HL-60/S4 treated with retinoic acid at 250 ng/mL for 4 days and 3 days (cell line): ENCODE results near the gene MAP2K6.

Experiments
- in situ Hi-C: fragments of 300-500 bp; cut with MboI; formaldehyde crosslinking; loops from 2 replicates; pipeline ENCODE4 v1.7.0; 2022; ENCODE audit warnings: low sequenced_read_pairs

The MAP2K6 gene

GRCh38 chr17:69486779-69487637 lies 72.5 kb downstream of the MAP2K6 start:
- in situ Hi-C loops = no loop called here

- in situ Hi-C loops = no loop called here
Observed at GRCh38 chr17:69489313-69489712, 74.8 kb downstream of the MAP2K6 start.

GRCh38 chr17:69492410-69493071 lies 78.0 kb downstream of the MAP2K6 start:
- in situ Hi-C loops = no loop called here

- in situ Hi-C loops = no loop called here
Observed at GRCh38 chr17:69495787-69496186, 81.3 kb downstream of the MAP2K6 start.

- in situ Hi-C loops = no loop called here
Observed at GRCh38 chr17:69497161-69497560, 82.7 kb downstream of the MAP2K6 start.

GRCh38 chr17:69499318-69499717 lies 84.8 kb downstream of the MAP2K6 start:
- in situ Hi-C loops = no loop called here

- in situ Hi-C loops = no loop called here
Observed at GRCh38 chr17:69500911-69501429, 86.5 kb downstream of the MAP2K6 start.

- in situ Hi-C loops = no loop called here
Observed at GRCh38 chr17:69501591-69502468, 87.3 kb downstream of the MAP2K6 start.

GRCh38 chr17:69503711-69504110 lies 89.2 kb downstream of the MAP2K6 start:
- in situ Hi-C loops = no loop called here

GRCh38 chr17:69505740-69506139 lies 91.2 kb downstream of the MAP2K6 start:
- in situ Hi-C loops = no loop called here

- in situ Hi-C loops = no loop called here
Observed at GRCh38 chr17:69506489-69506888, 92.0 kb downstream of the MAP2K6 start.

- in situ Hi-C loops = no loop called here
Observed at GRCh38 chr17:69508814-69509213, 94.3 kb downstream of the MAP2K6 start.

GRCh38 chr17:69511250-69511649 lies 96.8 kb downstream of the MAP2K6 start:
- in situ Hi-C loops = no loop called here

- in situ Hi-C loops = no loop called here
Observed at GRCh38 chr17:69512946-69513345, 98.4 kb downstream of the MAP2K6 start.

GRCh38 chr17:69516225-69516624 lies 101.7 kb downstream of the MAP2K6 start:
- in situ Hi-C loops = no loop called here

GRCh38 chr17:69516911-69517310 lies 102.4 kb downstream of the MAP2K6 start:
- in situ Hi-C loops = no loop called here

GRCh38 chr17:69518951-69519350 lies 104.5 kb downstream of the MAP2K6 start:
- in situ Hi-C loops = no loop called here

GRCh38 chr17:69523244-69523861 lies 108.9 kb downstream of the MAP2K6 start:
- in situ Hi-C loops = no loop called here

GRCh38 chr17:69524854-69525253 lies 110.4 kb downstream of the MAP2K6 start:
- in situ Hi-C loops = no loop called here
